ENCODE measurements around the gene ZNF219. TPM values are rescaled to one million over a fixed set of nuclear protein-coding genes. Genes with fewer than 3 reads are reported as not detected.

Gene ZNF219
- total and polyA plus RNA-seq, 10 of the 15 experiments (the other 5 are each of a cell fraction or from before 2014, with no cell fraction given) = 0.16 to 6.4 (median 1.9) TPM

- Histone ChIP-seq H3K9me3 (replicated peaks; ENCODE audit: control insufficient read depth, insufficient read depth, low read length) (no peaks in the 10 kb centered on the region; the same call in 2 of the 3 replicates), H3K4me3 (no peak overlapping the region), H2AFZ (ENCODE audit: control insufficient read depth, low read depth, low read length) (no peak overlapping the region; the same call in 1 of the 2 replicates), H3K4me2 (ENCODE audit: control insufficient read depth, insufficient read depth) (no peak overlapping the region), H4K20me1 (ENCODE audit: control insufficient read depth, insufficient read depth) (no peaks in the 10 kb centered on the region), H3K4me1 (ENCODE audit: control insufficient read depth, insufficient read depth, low read length) (peaks cover 37% of the 10 kb centered on the region), H3K9ac (ENCODE audit: control insufficient read depth, insufficient read depth, low read length) (no peak overlapping the region), H3K27me3 (replicated peaks in 1 of 2; ENCODE audit: control insufficient read depth in 2 of 2, insufficient read depth in 2 of 2, low read length in 1 of 2) (no peaks in the 10 kb centered on the region), H3K79me2 (ENCODE audit: control insufficient read depth, insufficient read depth, low read length) (no peaks in the 10 kb centered on the region; the same call in 1 of the 2 replicates), H3K27ac (ENCODE audit: control insufficient read depth, insufficient read depth) (no peak overlapping the region), H3K36me3 (ENCODE audit: control insufficient read depth in 2 of 2, insufficient read depth in 2 of 2, low read length in 1 of 2) (no peaks in the 10 kb centered on the region)
- DNase-seq (ENCODE audit: low read depth, low spot score) = no peak
- ChIA-PET SMC1A (ENCODE audit: uncharacterized antibody, unreplicated experiment) (interaction anchor here (0.6 to 8.3 kb wide), 4 partner anchors 13 to 189 kb away, joined by 3 to 99 read pairs (median 40); no protein-coding TSS in a partner anchor), CTCF (interaction anchor here (1.2 to 10.6 kb wide), 6 partner anchors 10 to 92 kb away, joined by 3 to 253 read pairs (median 126); partner anchors contain the start of gene ARHGEF40), RAD21 (ENCODE audit: unreplicated experiment) (interaction anchor here (2.8 to 3.3 kb wide), 3 partner anchors 15 to 92 kb away, joined by 5 to 13 read pairs (median 10); partner anchors contain the start of gene ARHGEF40), POLR2A (interaction anchor here (0.6 kb wide), 1 partner anchor 350 kb away, joined by 7 read pairs; no protein-coding TSS in a partner anchor)
- in situ Hi-C loops (cut with MboI) (no loop called here), intact Hi-C loops (cut with micrococcal nuclease; ENCODE audit: unreplicated experiment) (loop anchor here (1.0 kb wide), 1 partner anchor 15 kb away; no protein-coding TSS in a partner anchor)
- no peak for ATAC-seq
- TF ChIP-seq ZBED1 (IDR thresholded peaks at IDR 0.05; ENCODE audit: borderline replicate concordance) (no peak), SREBF2 (IDR thresholded peaks at IDR 0.05; ENCODE audit: low read length) (no peak), ZZZ3 (IDR thresholded peaks at IDR 0.05; ENCODE audit: control insufficient read depth, insufficient read length, low read depth) (no peak), FOXK2 (IDR thresholded peaks at IDR 0.05) (no peak), CHD4 (IDR thresholded peaks at IDR 0.05) (no peak), ZBTB11 (CRISPR knock-in tag; IDR thresholded peaks at IDR 0.05) (no peak), HCFC1 (IDR thresholded peaks at IDR 0.05; ENCODE audit: low read length) (no peak), BCL11A (IDR thresholded peaks at IDR 0.05; ENCODE audit: low read depth, low read length) (no peak)
- BruUV-seq (replicated peaks) = no TSS peak
- no peak for FAIRE-seq
- 96% methylated on average over 5 of the region's 5 CpGs for WGBS (ENCODE audit: insufficient coverage, insufficient replicate concordance, low lambda C conversion rate, missing lambda C conversion rate)
These were observed 8.9 kb upstream of the ZNF219 start for GRCh38 chr14:21107283-21107800.
